DMS153 (cell line): Measurements from ENCODE around the gene MGA.
"Not testable (repeated sequence)": the region's sequence is repeated elsewhere in the genome, so short reads cannot be mapped to it uniquely, and the experiment has no call there.

Experiments
- DNase-seq: peaks from one replicate; lab custom pipeline; 2025; lab: John Stamatoyannopoulos, UW

MGA gene

DNA sequence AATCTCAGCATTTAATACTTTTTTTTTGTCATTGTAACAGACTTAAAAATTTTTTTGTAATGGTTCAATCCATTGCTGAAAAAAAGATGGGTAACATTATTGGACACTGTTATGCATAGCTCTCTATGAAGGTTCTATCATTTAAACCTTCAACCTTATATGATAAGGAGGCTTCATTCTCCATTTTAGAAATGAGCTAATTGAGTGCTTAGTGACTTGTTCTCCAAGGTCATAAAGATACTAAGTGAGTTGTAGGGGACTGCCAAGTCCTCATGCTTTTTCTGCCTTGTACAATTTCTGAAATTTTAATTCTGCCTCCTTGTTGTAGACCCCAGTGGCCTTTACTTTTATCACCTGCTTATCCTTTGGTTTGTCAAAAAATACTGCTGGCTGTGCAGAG lies 56.7 kb downstream of the MGA start:
- DNase-seq, result no peak

GRCh38 chr15:41727143-41727542 lies 66.9 kb downstream of the MGA start:
- no peak for DNase-seq

DNA sequence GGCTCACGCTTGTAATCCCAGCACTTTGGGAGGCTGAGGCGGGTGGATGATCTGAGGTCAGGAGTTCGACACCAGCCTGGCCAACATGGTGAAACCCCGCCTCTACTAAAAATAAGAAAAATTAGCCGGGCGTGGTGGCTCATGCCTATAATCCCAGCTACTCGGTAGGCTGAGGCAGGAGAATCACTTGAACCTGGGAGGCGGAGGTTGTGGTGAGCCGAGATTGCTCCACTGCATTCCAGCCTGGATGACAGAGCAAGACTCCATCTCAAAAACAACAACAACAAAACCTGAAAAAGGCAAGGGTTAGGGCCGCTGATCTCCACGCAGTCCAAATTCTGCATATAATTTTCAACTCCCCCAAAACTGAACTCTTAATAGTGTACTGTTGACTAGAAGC lies 67.9 kb downstream of the MGA start:
- not testable (repeated sequence) for DNase-seq

- DNase-seq, result no peak
These were observed 70.3 kb downstream of the MGA start for GRCh38 chr15:41730543-41730942.

- DNase-seq, result no peak
These were observed 72.3 kb downstream of the MGA start for GRCh38 chr15:41732483-41732882.

- DNase-seq, result no peak
These were observed 73.9 kb downstream of the MGA start for GRCh38 chr15:41734079-41734478.

DNA sequence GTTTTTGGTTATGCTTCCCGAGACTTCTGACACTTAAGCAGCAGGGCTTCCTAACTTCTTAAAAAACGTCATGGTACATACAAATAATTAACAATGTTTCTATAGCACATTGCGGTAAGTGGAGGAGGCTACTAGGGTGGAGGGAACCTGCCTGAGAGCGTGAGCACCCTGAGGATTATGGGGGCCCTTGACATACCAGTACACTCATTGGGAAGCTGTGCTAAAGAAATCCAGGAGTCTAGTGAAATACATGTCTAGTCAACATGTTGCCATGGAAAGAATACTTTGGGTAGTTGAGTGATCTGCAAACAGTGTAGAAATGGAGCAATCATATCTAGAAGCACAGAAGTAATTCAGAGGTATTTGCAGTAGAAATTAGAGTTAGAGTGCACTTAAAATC lies 74.8 kb downstream of the MGA start:
- DNase-seq, result no peak

GRCh38 chr15:41735492-41735891 lies 75.3 kb downstream of the MGA start:
- DNase-seq, result not testable (repeated sequence)

- DNase-seq, result no peak
These were observed 86.6 kb downstream of the MGA start for GRCh38 chr15:41746802-41747201.

- no peak for DNase-seq
These were observed 96.0 kb downstream of the MGA start for GRCh38 chr15:41756198-41756597.

GRCh38 chr15:41772720-41773331 lies 112.6 kb downstream of the MGA start:
- DNase-seq, result peak; percentile 46

DNA sequence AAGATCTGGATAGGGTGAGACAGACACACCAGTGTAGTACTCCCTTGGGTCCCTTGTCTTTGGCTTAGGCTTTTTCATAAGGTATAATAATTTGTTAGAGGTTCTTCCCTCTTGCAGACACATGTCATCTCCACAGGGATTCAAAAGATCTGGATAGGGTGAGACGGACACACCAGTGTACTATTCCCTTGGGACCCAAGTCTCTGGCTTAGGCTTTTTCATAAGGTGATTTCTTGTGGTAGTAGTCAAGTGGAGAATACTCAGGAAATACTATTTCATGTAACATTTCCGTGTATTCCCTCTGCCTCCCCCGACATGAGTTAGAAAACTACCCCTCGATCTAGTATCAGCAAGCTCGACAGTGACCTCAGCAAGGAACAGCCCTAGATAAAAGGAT lies 113.1 kb downstream of the MGA start:
- no peak for DNase-seq

- no peak for DNase-seq
These were observed 113.5 kb downstream of the MGA start for GRCh38 chr15:41773729-41774061.

DNA sequence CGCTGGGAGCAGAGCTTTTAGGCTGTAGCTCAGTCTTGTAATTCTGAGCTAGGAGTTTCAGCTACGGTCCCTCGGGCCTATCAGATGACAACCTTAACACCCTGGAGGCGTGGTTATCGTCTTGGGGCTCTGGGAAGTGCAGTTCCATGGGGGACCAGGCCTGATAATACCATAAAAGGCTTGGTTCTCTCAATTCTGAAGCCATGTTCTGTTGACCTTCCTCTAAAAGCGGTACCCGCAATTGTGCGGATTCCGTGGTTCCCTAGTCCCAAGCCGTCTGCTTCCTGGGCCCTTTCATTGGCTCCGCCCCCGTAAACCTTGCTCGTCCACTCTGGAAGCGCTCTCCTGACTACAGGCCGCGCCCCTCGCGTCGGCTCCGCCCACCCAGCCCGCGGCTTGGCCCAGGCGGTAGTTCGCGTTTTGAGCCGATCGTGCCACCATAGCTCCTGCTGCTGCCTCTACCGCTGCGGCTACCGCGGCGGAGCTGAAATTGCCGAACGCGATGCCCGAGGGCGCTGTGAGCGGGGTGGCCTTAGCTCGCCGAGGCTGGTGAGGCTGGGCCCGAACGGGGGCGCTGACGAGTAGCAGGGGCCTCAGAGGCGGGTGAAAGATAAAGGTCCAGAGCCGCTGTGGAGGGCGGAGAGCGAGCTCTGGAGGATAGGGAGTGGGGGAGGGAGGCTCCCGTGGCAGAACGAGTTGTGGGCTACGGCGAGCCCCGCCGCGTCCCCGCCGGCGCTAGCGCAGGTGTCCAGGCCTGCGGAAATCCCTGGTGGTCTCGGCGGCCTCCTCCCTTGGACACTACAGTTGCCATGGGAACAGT lies 114.1 kb downstream of the MGA start, which contains the start of gene MAPKBP1:
Gene MAPKBP1 (plus strand): TSS at position 423 of the 820 bp plus-strand sequence. CDS start 792 bp downstream, outside the sequence.
- DNase-seq, result peak; percentile 90

- no peak for DNase-seq
These were observed 114.7 kb downstream of the MGA start for GRCh38 chr15:41774882-41775417.

DNA sequence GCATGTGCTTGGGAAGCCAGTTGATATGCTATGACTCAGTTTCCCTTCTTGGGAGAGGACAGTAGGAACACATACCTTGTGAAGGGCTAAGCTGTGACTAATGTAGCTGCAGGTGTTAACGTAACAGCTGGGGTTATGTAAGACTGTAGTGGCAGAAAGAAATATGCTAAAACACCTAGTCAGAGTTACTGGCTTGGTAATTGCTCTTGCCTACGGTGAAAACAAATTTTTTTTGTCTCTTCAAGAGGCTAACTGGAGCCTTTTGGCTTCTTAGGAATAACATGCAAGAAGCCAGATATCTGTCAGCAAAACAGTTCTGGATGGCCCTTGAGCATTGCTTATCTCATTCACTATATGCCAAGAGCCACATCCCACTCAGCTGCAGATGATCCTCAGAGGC lies 115.4 kb downstream of the MGA start:
- no peak for DNase-seq

GRCh38 chr15:41777421-41777973 lies 117.3 kb downstream of the MGA start:
- DNase-seq, result no peak

- no peak for DNase-seq
These were observed 118.3 kb downstream of the MGA start for GRCh38 chr15:41778521-41778920.

DNA sequence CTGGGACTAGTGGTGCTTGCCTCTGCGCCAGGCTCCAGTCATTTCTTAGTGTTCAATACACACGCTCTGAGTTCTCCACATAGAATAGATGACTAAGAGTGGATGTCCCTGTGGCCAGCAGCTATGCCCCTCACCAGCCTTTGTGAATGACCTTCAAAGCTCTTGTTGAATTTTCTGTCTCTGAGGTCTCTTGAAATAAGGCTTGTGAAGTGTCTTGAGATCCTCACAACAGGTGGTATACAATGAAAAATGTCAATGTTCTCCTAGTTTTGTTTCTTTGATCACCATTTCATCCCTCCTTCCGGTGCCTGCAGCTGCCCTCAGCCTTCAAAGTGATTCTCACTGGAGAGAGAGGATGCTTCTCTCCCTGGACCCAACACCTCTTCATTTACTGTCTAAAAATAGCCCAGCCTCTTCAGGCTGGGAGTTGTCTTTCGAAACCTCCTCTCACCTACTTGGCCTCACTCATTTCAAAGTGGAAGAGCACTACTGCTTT lies 119.5 kb downstream of the MGA start:
- DNase-seq, result no peak

DNA sequence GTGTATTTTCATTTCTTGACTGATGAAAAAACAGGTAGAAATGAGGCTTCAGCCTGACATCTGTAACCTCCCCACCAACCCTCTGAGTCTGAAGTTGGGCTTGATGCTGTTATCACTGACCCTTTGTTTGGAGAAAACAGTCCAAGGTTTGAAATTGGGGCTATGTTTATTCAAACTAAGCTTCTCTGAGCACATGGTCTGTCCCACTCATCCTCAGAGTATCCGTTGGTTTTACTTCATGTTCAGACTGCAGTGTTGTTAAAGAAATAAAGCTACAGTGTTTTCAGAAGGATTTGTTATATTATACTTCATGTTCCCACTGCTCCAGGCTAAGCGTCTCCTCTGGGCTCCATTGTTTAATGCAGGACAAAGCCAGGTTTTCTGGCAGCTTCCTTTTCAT lies 120.1 kb downstream of the MGA start:
- no peak for DNase-seq

DNA sequence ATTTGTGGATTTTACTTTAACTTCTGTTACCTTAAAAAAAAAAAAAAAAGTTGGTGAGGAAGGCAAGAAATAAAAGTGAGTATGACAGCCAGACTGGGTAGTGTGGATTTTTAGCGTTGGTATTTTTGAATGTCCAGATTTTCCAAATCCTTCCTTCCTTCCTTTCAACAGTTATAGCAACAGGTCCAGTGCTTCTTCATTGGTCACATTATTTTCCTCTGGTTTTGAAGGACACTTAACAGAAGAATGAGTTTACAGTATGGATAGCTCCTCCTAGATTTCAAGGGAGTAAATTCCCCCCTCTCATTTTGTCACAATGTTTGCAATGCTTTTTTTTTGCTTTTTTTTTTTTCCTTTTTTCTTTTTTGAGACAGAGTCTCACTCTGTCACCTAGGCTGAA lies 120.5 kb downstream of the MGA start:
- no peak for DNase-seq

DNA sequence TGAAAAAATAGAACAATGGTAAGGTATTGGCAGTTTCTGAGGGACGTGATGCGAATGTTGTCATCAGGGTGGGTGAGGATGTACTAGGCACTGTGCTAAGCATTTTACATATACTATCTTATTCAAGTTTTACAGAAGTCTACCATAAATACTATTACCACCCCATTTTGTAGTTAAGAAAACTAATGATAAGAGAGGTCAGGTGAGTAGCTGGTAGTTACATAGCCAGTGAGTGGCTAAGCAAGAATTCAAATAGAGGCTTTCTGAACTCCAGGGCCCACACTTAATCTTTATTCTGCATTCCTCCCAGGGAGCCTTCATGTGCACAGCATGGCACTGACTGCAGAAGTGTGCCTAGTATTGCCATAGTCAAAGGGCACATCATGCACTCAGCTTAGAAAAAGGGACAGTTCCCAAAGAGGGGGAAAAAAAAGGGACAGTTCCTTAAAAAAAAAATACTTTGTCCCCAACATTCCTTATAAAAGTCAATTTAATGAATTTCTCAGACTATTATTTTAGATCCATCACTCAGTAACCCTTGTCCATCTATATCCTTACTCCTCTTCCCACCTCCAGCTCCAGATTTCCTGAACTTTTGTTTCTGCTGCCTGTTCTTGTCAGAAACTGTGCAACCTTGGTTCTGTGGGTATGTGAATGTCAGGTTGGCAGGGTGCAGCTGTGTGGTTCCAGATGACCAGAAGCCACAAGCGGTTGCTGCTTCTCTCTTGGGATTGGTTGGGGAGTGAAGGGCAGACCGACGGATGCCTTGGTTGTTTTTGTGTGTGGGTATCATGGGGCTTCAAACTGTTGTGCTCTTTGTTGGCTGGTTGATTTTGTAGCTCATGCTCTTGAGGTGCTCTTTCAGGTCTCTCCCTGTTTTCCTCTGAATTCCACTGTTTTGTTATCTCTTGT lies 122.4 kb downstream of the MGA start:
- no peak for DNase-seq
